ENCODE data around the gene ACKR1.

Gene ACKR1

GRCh38 chr1:159208175-159208825 is 3.6 kb downstream of the ACKR1 start:
- no peak overlapping the region for H3K4me3 ChIP-seq (ENCODE audit: low read depth, low read length)
- no peak for TF ChIP-seq CTCF (IDR thresholded peaks at IDR 0.05; ENCODE audit: low read depth, low read length)

GRCh38 chr1:159209061-159209460 is 4.4 kb downstream of the ACKR1 start:
- TF ChIP-seq CTCF (IDR thresholded peaks at IDR 0.05; ENCODE audit: low read depth, low read length) = no peak
- H3K4me3 ChIP-seq (ENCODE audit: low read depth, low read length) = no peak overlapping the region

GRCh38 chr1:159211331-159212136 is 6.9 kb downstream of the ACKR1 start:
- no peak overlapping the region for H3K4me3 ChIP-seq (ENCODE audit: low read depth, low read length)
- TF ChIP-seq CTCF (IDR thresholded peaks at IDR 0.05; ENCODE audit: low read depth, low read length) = peak; percentile 85

GRCh38 chr1:159212596-159212995 is 7.9 kb downstream of the ACKR1 start:
- no peak for TF ChIP-seq CTCF (IDR thresholded peaks at IDR 0.05; ENCODE audit: low read depth, low read length)
- no peak overlapping the region for H3K4me3 ChIP-seq (ENCODE audit: low read depth, low read length)

GRCh38 chr1:159214149-159214760 is 9.6 kb downstream of the ACKR1 start:
- H3K4me3 ChIP-seq (ENCODE audit: low read depth, low read length) = no peak overlapping the region
- peak; percentile 95 for TF ChIP-seq CTCF (IDR thresholded peaks at IDR 0.05; ENCODE audit: low read depth, low read length)

- no peak overlapping the region for H3K4me3 ChIP-seq (ENCODE audit: low read depth, low read length)
- no peak for TF ChIP-seq CTCF (IDR thresholded peaks at IDR 0.05; ENCODE audit: low read depth, low read length)
Observed at GRCh38 chr1:159218649-159219636, 14.3 kb downstream of the ACKR1 start.
